Mucosa of rectum (tissue), 2 donors: ENCODE data around the gene WNT7B.

Source experiments
- H3K27ac ChIP-seq, 2 donors: one replicate each; pipeline ENCODE4 v1.7.0; 2013; ENCODE audit warnings: inconsistent platforms in 2 of 2, low read depth in 2 of 2, low read length in 2 of 2
- H3K27me3 ChIP-seq, 2 donors: one replicate each; pipeline ENCODE4 v1.7.0; 2013; ENCODE audit warnings: low read length in 2 of 2; ENCODE audit not compliant: control insufficient read depth in 2 of 2, insufficient read depth in 2 of 2
- H3K36me3 ChIP-seq, 2 donors: one replicate each; pipeline ENCODE4 v1.7.0; 2013; ENCODE audit warnings: low read length in 2 of 2; ENCODE audit not compliant: control insufficient read depth in 2 of 2, insufficient read depth in 2 of 2
- H3K4me1 ChIP-seq, 2 donors: one replicate each; pipeline ENCODE4 v1.7.0; 2013; ENCODE audit warnings: low read length in 2 of 2, mild to moderate bottlenecking in 1 of 2; ENCODE audit not compliant: control insufficient read depth in 2 of 2, insufficient read depth in 2 of 2
- H3K4me3 ChIP-seq, 2 donors: one replicate each; pipeline ENCODE4 v1.7.0; 2013; ENCODE audit warnings: low read length in 2 of 2
- H3K9ac ChIP-seq, 2 donors: one replicate each; pipeline ENCODE4 v1.7.0; 2013; ENCODE audit warnings: low read length in 2 of 2, low read depth in 1 of 2, mild to moderate bottlenecking in 1 of 2
- H3K9me3 ChIP-seq, 2 donors: one replicate each; pipeline ENCODE4 v1.7.0; 2013; ENCODE audit warnings: low read length in 2 of 2; ENCODE audit not compliant: control insufficient read depth in 2 of 2
- donor health status: healthy.
- donor health status: Normal muscosa, but diverticular disease.

The WNT7B gene

GRCh38 chr22:45910928-45911467, 66.0 kb downstream of the WNT7B start:
- Histone ChIP-seq H3K9ac (no peak overlapping the region), H3K27ac (no peak overlapping the region), H3K9me3 (peaks cover 0 to 8% of the 10 kb centered on the region in 2 donors), H3K4me3 (no peak overlapping the region), H3K27me3 (peaks cover 0 to 13% of the 10 kb centered on the region in 2 donors), H3K36me3 (no peaks in the 10 kb centered on the region), H3K4me1 (no peaks in the 10 kb centered on the region)

GRCh38 chr22:45908961-45909360, 68.0 kb downstream of the WNT7B start:
- Histone ChIP-seq H3K9me3 (peaks cover 0 to 2% of the 10 kb centered on the region in 2 donors), H3K4me1 (no peaks in the 10 kb centered on the region), H3K4me3 (no peak overlapping the region), H3K36me3 (no peaks in the 10 kb centered on the region), H3K9ac (no peak overlapping the region), H3K27ac (no peak overlapping the region), H3K27me3 (peaks cover 0 to 22% of the 10 kb centered on the region in 2 donors)

DNA sequence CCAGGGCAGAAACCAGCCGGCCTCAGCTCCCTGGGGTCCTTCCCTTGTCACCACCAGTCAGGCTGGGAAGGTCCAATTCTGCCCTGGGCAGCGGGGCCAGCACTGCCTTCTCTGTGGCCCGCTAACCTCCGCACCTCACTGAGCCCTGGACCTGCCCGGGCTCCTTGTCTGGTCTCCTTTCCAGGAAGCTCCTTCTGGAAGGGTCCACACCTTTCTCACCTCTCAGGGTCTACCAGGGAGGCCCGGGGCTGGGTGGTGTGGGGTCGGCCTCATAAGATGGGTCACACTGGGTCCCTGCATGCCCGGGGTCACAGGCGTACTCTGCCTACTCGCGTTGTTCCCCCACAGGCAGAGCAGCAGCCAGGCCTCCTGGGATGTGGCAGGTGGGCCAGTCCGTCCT, 69.0 kb downstream of the WNT7B start:
- Histone ChIP-seq H3K27ac (no peak overlapping the region), H3K4me3 (no peak overlapping the region), H3K27me3 (peaks cover 0 to 22% of the 10 kb centered on the region in 2 donors), H3K36me3 (no peaks in the 10 kb centered on the region), H3K9me3 (no peaks in the 10 kb centered on the region), H3K4me1 (no peaks in the 10 kb centered on the region), H3K9ac (no peak overlapping the region)

DNA sequence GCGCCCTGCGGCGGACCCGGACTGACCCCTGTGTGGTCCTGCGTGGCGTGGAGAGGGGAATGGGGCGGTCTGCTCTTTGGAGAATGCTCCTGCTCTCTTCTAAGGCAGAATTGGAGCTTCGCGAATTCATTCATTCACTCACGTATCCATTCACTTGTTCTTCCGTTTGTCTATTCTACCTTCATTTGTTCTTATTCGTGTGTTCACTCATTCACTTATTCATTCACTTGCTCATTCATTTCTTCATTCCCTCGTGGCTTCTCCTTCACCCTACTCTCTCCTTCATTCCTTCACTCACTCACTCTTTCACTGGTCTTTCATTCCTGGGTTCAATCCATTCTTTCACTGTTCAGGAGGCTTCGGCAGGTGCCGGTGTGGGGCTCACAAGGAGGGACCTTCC, 69.6 kb downstream of the WNT7B start:
- no peak overlapping the region for H3K27ac ChIP-seq
- H3K4me3 ChIP-seq, result no peak overlapping the region
- H3K9me3 ChIP-seq, result no peaks in the 10 kb centered on the region
- H3K27me3 ChIP-seq, result peaks cover 0 to 22% of the 10 kb centered on the region in 2 donors
- H3K4me1 ChIP-seq, result no peaks in the 10 kb centered on the region
- no peak overlapping the region for H3K9ac ChIP-seq
- no peaks in the 10 kb centered on the region for H3K36me3 ChIP-seq

- H3K36me3 ChIP-seq, result no peaks in the 10 kb centered on the region
- H3K27ac ChIP-seq, result no peak overlapping the region
- H3K4me1 ChIP-seq, result no peaks in the 10 kb centered on the region
- H3K9me3 ChIP-seq, result no peaks in the 10 kb centered on the region
- peaks cover 0 to 22% of the 10 kb centered on the region in 2 donors for H3K27me3 ChIP-seq
- no peak overlapping the region for H3K9ac ChIP-seq
- no peak overlapping the region for H3K4me3 ChIP-seq
These were observed 70.0 kb downstream of the WNT7B start for GRCh38 chr22:45906946-45907345.

GRCh38 chr22:45905924-45906865, 70.8 kb downstream of the WNT7B start:
- Histone ChIP-seq H3K36me3 (no peaks in the 10 kb centered on the region), H3K27me3 (peaks cover 0 to 22% of the 10 kb centered on the region in 2 donors), H3K4me3 (no peak overlapping the region), H3K9ac (no peak overlapping the region), H3K9me3 (no peaks in the 10 kb centered on the region), H3K27ac (no peak overlapping the region), H3K4me1 (no peaks in the 10 kb centered on the region)

DNA sequence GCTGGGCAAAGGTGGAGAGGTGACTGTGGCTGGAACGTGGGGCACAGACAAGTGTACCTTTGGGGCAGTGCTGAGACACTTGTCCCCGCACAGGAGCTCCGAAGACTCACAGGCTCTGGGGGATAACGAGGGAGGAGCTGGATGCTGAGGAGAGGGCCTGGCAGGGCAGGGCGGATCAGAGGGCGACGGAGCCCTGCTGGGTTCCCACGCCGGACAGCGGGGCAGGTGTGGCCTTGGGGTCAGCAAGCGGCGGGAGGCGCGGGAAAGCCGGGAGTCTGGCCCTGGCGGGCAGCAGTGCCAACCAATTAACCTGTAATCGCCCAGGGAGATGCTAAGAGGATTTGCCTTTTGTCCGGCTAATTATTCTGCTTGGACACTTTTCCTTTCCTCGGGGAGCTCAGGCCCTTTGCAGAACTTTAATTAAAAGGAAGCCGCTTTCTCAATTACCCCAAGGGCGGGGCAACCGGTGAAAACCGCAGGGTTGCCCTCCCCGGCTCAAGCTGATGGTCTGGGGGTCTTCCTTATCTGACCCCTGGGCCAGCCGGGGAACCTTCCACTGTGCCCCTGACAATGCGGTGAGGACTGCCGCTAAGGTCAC, 71.5 kb downstream of the WNT7B start:
- Histone ChIP-seq H3K9ac (no peak overlapping the region), H3K4me3 (no peak overlapping the region), H3K27ac (no peak overlapping the region), H3K27me3 (peaks cover 0 to 22% of the 10 kb centered on the region in 2 donors), H3K9me3 (no peaks in the 10 kb centered on the region), H3K4me1 (no peaks in the 10 kb centered on the region), H3K36me3 (no peaks in the 10 kb centered on the region)

- Histone ChIP-seq H3K4me1 (no peaks in the 10 kb centered on the region), H3K9ac (no peak overlapping the region), H3K4me3 (no peak overlapping the region), H3K27ac (no peak overlapping the region), H3K36me3 (no peaks in the 10 kb centered on the region), H3K9me3 (no peaks in the 10 kb centered on the region), H3K27me3 (peaks cover 0 to 22% of the 10 kb centered on the region in 2 donors)
These were observed 72.7 kb downstream of the WNT7B start for GRCh38 chr22:45904236-45904635.

DNA sequence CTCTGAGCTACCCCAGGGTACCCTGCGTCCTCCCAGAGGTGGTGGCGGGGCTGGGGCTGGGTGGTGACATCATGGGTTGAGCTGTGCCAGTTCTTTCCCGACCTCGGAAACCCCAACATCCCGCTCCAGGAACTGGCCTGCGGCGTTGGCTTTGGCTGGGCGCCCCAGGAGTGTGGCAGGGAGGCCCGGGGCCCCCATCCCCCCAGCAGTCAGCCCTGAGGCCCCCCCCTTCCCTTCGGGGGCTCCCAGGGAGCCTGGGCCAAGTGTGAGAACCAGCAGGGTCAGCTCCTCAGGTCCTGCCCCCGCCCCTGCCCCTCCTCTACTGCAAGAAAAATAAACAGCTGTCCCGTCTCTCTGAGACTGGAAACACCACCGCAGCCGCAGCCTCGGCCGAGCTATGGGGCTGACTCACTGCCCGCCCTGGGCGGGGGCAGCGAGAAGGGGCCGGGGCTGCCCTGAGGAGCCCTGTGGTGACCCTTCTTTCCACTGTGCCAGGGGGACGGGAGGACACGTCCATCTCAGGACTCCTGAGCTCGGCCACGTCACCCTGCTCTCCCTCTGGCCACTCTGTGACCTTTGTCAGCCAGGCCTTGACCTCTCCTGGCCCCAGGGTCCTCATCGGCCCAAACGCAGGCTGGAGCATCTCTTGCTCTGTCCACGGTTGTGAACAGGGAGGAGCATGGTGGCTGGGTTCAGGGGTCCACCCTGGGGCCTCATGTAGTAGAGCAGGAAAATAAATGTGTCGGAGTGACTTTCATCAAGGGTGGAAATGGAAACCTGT, 73.4 kb downstream of the WNT7B start:
- H3K27me3 ChIP-seq, result peaks cover 0 to 22% of the 10 kb centered on the region in 2 donors
- H3K4me3 ChIP-seq, result no peak overlapping the region
- H3K9ac ChIP-seq, result no peak overlapping the region

More for the DNA sequence above, 73.4 kb downstream of the WNT7B start:
- Histone ChIP-seq H3K4me1 (no peaks in the 10 kb centered on the region), H3K27ac (no peak overlapping the region), H3K36me3 (no peaks in the 10 kb centered on the region), H3K9me3 (no peaks in the 10 kb centered on the region)
